HCT116 (cell line): ENCODE data around the gene B3GALNT2. TPM values are rescaled to one million over a fixed set of nuclear protein-coding genes. Genes with fewer than 3 reads are reported as not detected.

Source experiments
- ATAC-seq: fragments of 200-7000 bp; cut with Tn5 transposase; 2 replicates; pipeline ENCODE4 v1.9.1; 2020; ENCODE audit warnings: mild to moderate bottlenecking, moderate library complexity
- BruUV-seq: library from RNA; stranded (reverse); fragments of 400-500 nt; replicated peaks from 2 replicates; lab custom pipeline; 2021; lab: Mats Ljungman, UMichigan
- CTCF ChIA-PET: fragments of 300-600 bp; sonication (Branson Sonifier 250); formaldehyde crosslinking; loops from one replicate; lab custom pipeline; 2021; ENCODE audit warnings: antibody characterized with exemption; lab: Charles Lee
- POLR2A ChIA-PET: fragments of 300-600, 350-600 bp; sonication (Branson Sonifier 250); formaldehyde crosslinking; loops from one replicate; lab custom pipeline; 2021; ENCODE audit warnings: antibody characterized with exemption; lab: Charles Lee
- RAD21 ChIA-PET, 2 experiments: fragments of 300-600 bp; sonication (Branson Sonifier 250); formaldehyde crosslinking; loops; one replicate each; lab custom pipeline; 2023; ENCODE audit warnings: low total read pairs in 2 of 2; ENCODE audit not compliant: uncharacterized antibody in 2 of 2, unreplicated experiment in 2 of 2, low non-redundant PET in 1 of 2; lab: Charles Lee
- DNase-seq: peaks from one replicate; pipeline ENCODE4 v3.0.0-alpha.2; 2010; ENCODE audit warnings: low read depth, low spot score
- H2AFZ ChIP-seq: fragments of 200-600 bp; shearing (Covaris generic), sonication (generic); 2 replicates; pipeline ENCODE4 v1.6.1; 2017; ENCODE audit warnings: low read depth, mixed run types, mixed read lengths, antibody characterized with exemption, low read length; ENCODE audit not compliant: poor library complexity, severe bottlenecking
- H3K27ac ChIP-seq: 2 replicates; pipeline ENCODE4 v1.5.1; 2012; ENCODE audit warnings: low read depth, low read length
- H3K27me3 ChIP-seq: fragments of 200-600 bp; sonication (generic); 2 replicates; pipeline ENCODE4 v1.6.1; 2016; ENCODE audit warnings: mixed run types, low read length, mixed read lengths; ENCODE audit not compliant: insufficient read depth
- H3K36me3 ChIP-seq, 2 experiments: fragments of 200-500 bp in 1 of 2; fragments of 200-600 bp in 1 of 2; sonication (Bioruptor generic) in 1 of 2; sonication (generic) in 1 of 2; 2 replicates each; pipeline versions ENCODE4 v1.5.1 to v1.6.1; 2014 to 2016; ENCODE audit warnings: low read length in 2 of 2, inconsistent platforms in 1 of 2, mixed read lengths in 1 of 2, mixed run types in 1 of 2; ENCODE audit not compliant: insufficient read depth in 2 of 2, control insufficient read depth in 1 of 2
- H3K4me1 ChIP-seq, 2 experiments: fragments of 200-600 bp in 1 of 2; sonication (generic) in 1 of 2; 2 replicates each; pipeline versions ENCODE4 v1.5.1 to v1.6.1; 2012 to 2017; ENCODE audit warnings: low read length in 2 of 2, inconsistent platforms in 1 of 2, mild to moderate bottlenecking in 1 of 2, mixed read lengths in 1 of 2, mixed run types in 1 of 2, moderate library complexity in 1 of 2; ENCODE audit not compliant: insufficient read depth in 2 of 2, control insufficient read depth in 1 of 2
- H3K4me2 ChIP-seq: fragments of 200-600 bp; sonication (generic); 2 replicates; pipeline ENCODE4 v1.6.1; 2017; ENCODE audit warnings: mixed run types, low read length, mixed read lengths
- H3K4me3 ChIP-seq, 2 experiments: fragments of 200-600 bp in 1 of 2; sonication (generic) in 1 of 2; replicated peaks in 1 of 2; 2 replicates each; pipeline ENCODE4 v1.5.1; 2011 to 2016; ENCODE audit warnings: low read length in 2 of 2, control low read depth in 1 of 2, low read depth in 1 of 2, mild to moderate bottlenecking in 1 of 2, mixed read lengths in 1 of 2, mixed run types in 1 of 2
- H3K79me2 ChIP-seq: fragments of 200-600 bp; sonication (generic); 2 replicates; pipeline ENCODE4 v1.6.1; 2017; ENCODE audit warnings: mild to moderate bottlenecking, mixed run types, low read length, moderate library complexity, mixed read lengths; ENCODE audit not compliant: insufficient read depth
- H3K9ac ChIP-seq: fragments of 200-600 bp; sonication (generic); 2 replicates; pipeline ENCODE4 v1.6.1; 2016; ENCODE audit warnings: low read length, mixed read lengths
- H3K9me2 ChIP-seq: fragments of 200-600 bp; sonication (generic), shearing (Covaris generic); 2 replicates; pipeline ENCODE4 v1.6.1; 2017; ENCODE audit warnings: mixed run types, mild to moderate bottlenecking, moderate library complexity; ENCODE audit not compliant: insufficient read depth
- H3K9me3 ChIP-seq, 2 experiments: fragments of 200-500 bp in 1 of 2; fragments of 200-600 bp in 1 of 2; sonication (Bioruptor generic) in 1 of 2; sonication (generic) in 1 of 2; 2 replicates each; pipeline ENCODE4 v1.6.1; 2014 to 2017; ENCODE audit warnings: low read length in 2 of 2, mixed read lengths in 2 of 2, inconsistent platforms in 1 of 2, low read depth in 1 of 2, mild to moderate bottlenecking in 1 of 2, mixed run types in 1 of 2, moderate library complexity in 1 of 2; ENCODE audit not compliant: control insufficient read depth in 1 of 2, insufficient read depth in 1 of 2
- H4K20me1 ChIP-seq: fragments of 200-600 bp; sonication (generic), shearing (Covaris generic); 2 replicates; pipeline ENCODE4 v1.6.1; 2017; ENCODE audit warnings: mixed run types, mild to moderate bottlenecking, moderate library complexity; ENCODE audit not compliant: insufficient read depth
- CEBPB ChIP-seq: IDR thresholded peaks from 2 replicates; pipeline ENCODE4 v1.6.1; 2012; ENCODE audit warnings: low read depth
- ELF1 ChIP-seq: IDR thresholded peaks from 2 replicates; pipeline ENCODE4 v1.6.1; 2012; ENCODE audit warnings: low read depth, borderline replicate concordance
- POLR2AphosphoS5 ChIP-seq: IDR thresholded peaks from 2 replicates; pipeline ENCODE4 v1.6.1; 2011; ENCODE audit warnings: mild to moderate bottlenecking, low read depth, low read length, moderate library complexity
- YY1 ChIP-seq: IDR thresholded peaks from 2 replicates; pipeline ENCODE4 v1.6.1; 2011; ENCODE audit warnings: low read length, low read depth, moderate library complexity, mild to moderate bottlenecking; ENCODE audit not compliant: insufficient replicate concordance; ENCODE audit errors: extremely low read depth
- ZNF274 ChIP-seq: fragments of 200-500 bp; sonication (Bioruptor generic); IDR thresholded peaks from 2 replicates; pipeline ENCODE4 v1.6.1; 2014; ENCODE audit warnings: mild to moderate bottlenecking, low read depth, low read length, inconsistent platforms
- intact Hi-C: fragments of 100-400 bp; cut with micrococcal nuclease; formaldehyde crosslinking; loops from 2 replicates; pipeline ENCODE4 v1.10.0; 2022
- total RNA-seq: library from RNA; stranded (reverse); gene quantifications from one replicate; pipeline ENCODE4 v1.2.1, GENCODE V29; 2021; ENCODE audit not compliant: unreplicated experiment
- TF ChIP-seq, protein P1 (sequence below), 3 experiments: fragments of 200-600 bp in 1 of 3; sonication (generic) in 1 of 3; IDR thresholded peaks in 2 of 3; conservative IDR thresholded peaks in 1 of 3; 2 replicates each; pipeline ENCODE4 v1.5.1; 2012 to 2017; ENCODE audit warnings: low read depth in 2 of 3, low read length in 2 of 3, antibody characterized with exemption in 1 of 3, borderline replicate concordance in 1 of 3, control low read depth in 1 of 3, mild to moderate bottlenecking in 1 of 3, mixed read lengths in 1 of 3, mixed run types in 1 of 3, moderate library complexity in 1 of 3; ENCODE audit not compliant: insufficient read depth in 1 of 3

Gene B3GALNT2
- total RNA-seq, 1 experiment from 2014 or later, result 36.8 TPM

DNA sequence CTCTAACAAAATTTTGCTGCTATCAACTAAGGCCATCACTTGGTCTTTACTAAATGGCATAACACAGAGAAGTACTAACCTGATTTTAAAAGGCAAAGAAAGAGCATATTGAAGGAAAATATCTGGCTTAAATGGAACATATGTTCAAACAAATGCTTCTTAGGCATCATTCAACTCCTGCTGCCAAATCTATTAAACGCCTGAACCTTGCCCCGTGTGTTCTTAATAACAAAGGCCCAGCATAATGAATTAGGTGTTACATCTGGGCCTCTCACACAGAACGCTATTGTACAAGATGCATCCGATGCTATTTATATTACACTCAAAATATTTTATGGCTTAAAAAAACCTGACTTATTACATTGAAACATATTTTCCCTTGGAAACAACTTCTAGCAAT lies 48.4 kb downstream of the B3GALNT2 start:
- H4K20me1 ChIP-seq, result no peaks in the 10 kb centered on the region
- BruUV-seq, result no TSS peak
- RAD21 ChIA-PET, result no interaction called here
- intact Hi-C loops, result no loop called here
- no peak overlapping the region for H3K4me3 ChIP-seq
- POLR2A ChIA-PET, result no interaction called here
- H3K27ac ChIP-seq, result no peak overlapping the region
- CTCF ChIA-PET, result no interaction called here
- H3K9me2 ChIP-seq, result no peaks in the 10 kb centered on the region
- no peak overlapping the region for H3K4me2 ChIP-seq
- no peaks in the 10 kb centered on the region for H3K79me2 ChIP-seq
- H3K36me3 ChIP-seq, result peaks cover 3 to 14% of the 10 kb centered on the region in 2 experiments; a peak in 3 of 4 replicates
- no peaks in the 10 kb centered on the region for H3K4me1 ChIP-seq
- no peak overlapping the region for H2AFZ ChIP-seq
- TF ChIP-seq YY1, result no peak
- TF ChIP-seq ZNF274, result no peak
- ATAC-seq (no peak), DNase-seq (no peak)
- H3K9ac ChIP-seq, result no peak overlapping the region
- no peaks in the 10 kb centered on the region for H3K27me3 ChIP-seq
- no peaks in the 10 kb centered on the region for H3K9me3 ChIP-seq

GRCh38 chr1:235455097-235455496 lies 49.2 kb downstream of the B3GALNT2 start:
- Histone ChIP-seq H2AFZ (no peak overlapping the region), H3K27me3 (no peaks in the 10 kb centered on the region), H3K4me3 (no peak overlapping the region), H3K79me2 (no peaks in the 10 kb centered on the region), H3K4me2 (no peak overlapping the region), H3K4me1 (no peaks in the 10 kb centered on the region), H3K27ac (no peak overlapping the region), H3K36me3 (peaks cover 3 to 21% of the 10 kb centered on the region in 2 experiments), H3K9me3 (no peaks in the 10 kb centered on the region), H3K9ac (no peak overlapping the region), H3K9me2 (no peaks in the 10 kb centered on the region), H4K20me1 (no peaks in the 10 kb centered on the region)
- TF ChIP-seq, protein P1, sequence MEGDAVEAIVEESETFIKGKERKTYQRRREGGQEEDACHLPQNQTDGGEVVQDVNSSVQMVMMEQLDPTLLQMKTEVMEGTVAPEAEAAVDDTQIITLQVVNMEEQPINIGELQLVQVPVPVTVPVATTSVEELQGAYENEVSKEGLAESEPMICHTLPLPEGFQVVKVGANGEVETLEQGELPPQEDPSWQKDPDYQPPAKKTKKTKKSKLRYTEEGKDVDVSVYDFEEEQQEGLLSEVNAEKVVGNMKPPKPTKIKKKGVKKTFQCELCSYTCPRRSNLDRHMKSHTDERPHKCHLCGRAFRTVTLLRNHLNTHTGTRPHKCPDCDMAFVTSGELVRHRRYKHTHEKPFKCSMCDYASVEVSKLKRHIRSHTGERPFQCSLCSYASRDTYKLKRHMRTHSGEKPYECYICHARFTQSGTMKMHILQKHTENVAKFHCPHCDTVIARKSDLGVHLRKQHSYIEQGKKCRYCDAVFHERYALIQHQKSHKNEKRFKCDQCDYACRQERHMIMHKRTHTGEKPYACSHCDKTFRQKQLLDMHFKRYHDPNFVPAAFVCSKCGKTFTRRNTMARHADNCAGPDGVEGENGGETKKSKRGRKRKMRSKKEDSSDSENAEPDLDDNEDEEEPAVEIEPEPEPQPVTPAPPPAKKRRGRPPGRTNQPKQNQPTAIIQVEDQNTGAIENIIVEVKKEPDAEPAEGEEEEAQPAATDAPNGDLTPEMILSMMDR (IDR thresholded peaks at IDR 0.05 in 2 of 3, conservative IDR thresholded peaks at IDR 0.05 in 1 of 3; ENCODE audit: borderline replicate concordance in 1 of 3, insufficient read depth in 1 of 3, low read depth in 2 of 3, low read length in 2 of 3), result no peak
- TF ChIP-seq POLR2AphosphoS5 (no peak), ZNF274 (no peak), CEBPB (no peak), ELF1 (no peak)
- CTCF ChIA-PET, result no interaction called here
- intact Hi-C loops, result no loop called here
- no TSS peak for BruUV-seq
- POLR2A ChIA-PET, result no interaction called here
- RAD21 ChIA-PET, result no interaction called here
- DNase-seq (no peak), ATAC-seq (no peak)
